Measurements from ENCODE around the gene NAB2. TPM values are rescaled to one million over a fixed set of nuclear protein-coding genes. Genes with fewer than 3 reads are reported as not detected.

The NAB2 gene
- total and polyA plus RNA-seq, 9 of the 15 experiments (the other 6 are each of a cell fraction or from before 2014, with no cell fraction given): 0.45 to 40.9 (median 20.4) TPM

DNA sequence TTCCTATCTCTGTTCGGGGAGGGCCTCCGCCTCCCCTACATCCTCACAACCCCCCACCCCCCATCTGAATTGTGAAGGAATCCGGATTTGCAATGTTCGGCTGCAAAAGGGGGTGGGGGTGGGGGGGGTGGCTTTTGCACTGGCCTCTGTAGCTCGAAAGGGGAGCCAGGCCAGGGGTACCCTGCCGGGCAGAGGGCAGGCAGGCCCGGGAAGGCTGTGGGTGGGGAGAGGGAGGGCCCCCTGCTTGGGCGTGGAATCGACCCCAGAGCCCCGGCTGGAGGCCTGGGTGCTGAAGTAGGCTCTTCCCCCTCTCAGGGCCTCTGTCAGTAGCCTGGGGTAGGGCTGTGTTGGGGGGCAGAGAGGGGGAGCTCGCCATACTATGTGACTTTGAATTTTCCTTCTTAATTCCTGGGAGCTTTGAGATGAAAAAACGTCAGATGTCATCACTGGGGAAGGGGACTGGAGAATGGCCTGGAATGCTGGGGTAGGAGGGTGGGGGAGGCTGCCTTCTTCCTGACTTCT lies 40.5 kb downstream of the NAB2 start:
- Histone ChIP-seq H4K20me1 (replicated peaks; ENCODE audit: control insufficient read depth, insufficient read depth, low read length) (no peaks in the 10 kb centered on the region), H2AFZ (ENCODE audit: low read depth, low read length) (no peak overlapping the region), H3K9me3 (replicated peaks; ENCODE audit: control insufficient read depth, insufficient read depth, low read depth, low read length) (no peaks in the 10 kb centered on the region), H3K36me3 (ENCODE audit: control insufficient read depth, insufficient read depth, low read length) (no peaks in the 10 kb centered on the region), H3K79me2 (ENCODE audit: control insufficient read depth, insufficient read depth, low read length) (no peaks in the 10 kb centered on the region), H3K4me1 (replicated peaks in 1 of 2; ENCODE audit: control insufficient read depth in 2 of 2, insufficient read depth in 2 of 2, low read length in 2 of 2) (peaks cover 18 to 35% of the 10 kb centered on the region in 2 experiments), H3K27me3 (ENCODE audit: control insufficient read depth in 2 of 2, insufficient read depth in 2 of 2, low read length in 2 of 2) (no peaks in the 10 kb centered on the region), H3K9me1 (ENCODE audit: control insufficient read depth, insufficient read depth, low read length) (no peaks in the 10 kb centered on the region), H3K9ac (ENCODE audit: insufficient read depth in 1 of 2, low read depth in 2 of 2, low read length in 2 of 2) (no peak overlapping the region), H3K27ac (ENCODE audit: extremely low read depth, low read depth, low read length) (no peak overlapping the region), H3K4me3 (no peak overlapping the region), H3K4me2 (ENCODE audit: insufficient read depth, low read length) (no peak overlapping the region)
- TF ChIP-seq, protein P1, sequence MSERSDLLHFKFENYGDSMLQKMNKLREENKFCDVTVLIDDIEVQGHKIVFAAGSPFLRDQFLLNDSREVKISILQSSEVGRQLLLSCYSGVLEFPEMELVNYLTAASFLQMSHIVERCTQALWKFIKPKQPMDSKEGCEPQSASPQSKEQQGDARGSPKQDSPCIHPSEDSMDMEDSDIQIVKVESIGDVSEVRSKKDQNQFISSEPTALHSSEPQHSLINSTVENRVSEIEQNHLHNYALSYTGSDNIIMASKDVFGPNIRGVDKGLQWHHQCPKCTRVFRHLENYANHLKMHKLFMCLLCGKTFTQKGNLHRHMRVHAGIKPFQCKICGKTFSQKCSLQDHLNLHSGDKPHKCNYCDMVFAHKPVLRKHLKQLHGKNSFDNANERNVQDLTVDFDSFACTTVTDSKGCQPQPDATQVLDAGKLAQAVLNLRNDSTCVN (CRISPR knock-in tag; IDR thresholded peaks at IDR 0.05): no peak
- TF ChIP-seq SIRT6 (IDR thresholded peaks at IDR 0.05; ENCODE audit: low read depth, low read length) (no peak), CHD2 (IDR thresholded peaks at IDR 0.05; ENCODE audit: low read depth, low read length) (no peak)
- TF ChIP-seq, protein P2, sequence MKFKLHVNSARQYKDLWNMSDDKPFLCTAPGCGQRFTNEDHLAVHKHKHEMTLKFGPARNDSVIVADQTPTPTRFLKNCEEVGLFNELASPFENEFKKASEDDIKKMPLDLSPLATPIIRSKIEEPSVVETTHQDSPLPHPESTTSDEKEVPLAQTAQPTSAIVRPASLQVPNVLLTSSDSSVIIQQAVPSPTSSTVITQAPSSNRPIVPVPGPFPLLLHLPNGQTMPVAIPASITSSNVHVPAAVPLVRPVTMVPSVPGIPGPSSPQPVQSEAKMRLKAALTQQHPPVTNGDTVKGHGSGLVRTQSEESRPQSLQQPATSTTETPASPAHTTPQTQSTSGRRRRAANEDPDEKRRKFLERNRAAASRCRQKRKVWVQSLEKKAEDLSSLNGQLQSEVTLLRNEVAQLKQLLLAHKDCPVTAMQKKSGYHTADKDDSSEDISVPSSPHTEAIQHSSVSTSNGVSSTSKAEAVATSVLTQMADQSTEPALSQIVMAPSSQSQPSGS (CRISPR knock-in tag; IDR thresholded peaks at IDR 0.05): no peak
- DNase-seq (ENCODE audit: extremely low read depth in 1 of 4, low spot score in 3 of 4) (no peak), ATAC-seq (no peak), FAIRE-seq (no peak)
- in situ Hi-C loops (cut with MboI) (no loop called here), intact Hi-C loops (cut with micrococcal nuclease) (loop anchor here (10.0 kb wide), 1 partner anchor 115 kb away; no protein-coding TSS in a partner anchor)
- WGBS (ENCODE audit: insufficient coverage, low coverage, missing lambda C conversion rate): 0% methylated on average over 3 of the region's 12 CpGs
- ChIA-PET POLR2A (interaction anchor here (0.7 to 1.4 kb wide), 2 partner anchors 8 to 606 kb away, joined by 3 read pairs; no protein-coding TSS in a partner anchor), CTCF (ENCODE audit: low intra/inter-chr PET ratio) (no interaction called here)
- BruUV-seq (replicated peaks): no TSS peak

All from K562 (cell line).